HG03565 (cell line): ENCODE results near the gene ANP32E.
A peak's percentile ranks its signal among the peaks of the same experiment; 100 is the strongest.
"Not testable (repeated sequence)": the region's sequence is repeated elsewhere in the genome, so short reads cannot be mapped to it uniquely, and the experiment has no call there.

Experiments
- ATAC-seq: cut with Tn5 transposase; IDR thresholded peaks from one replicate; pipeline ENCODE4 v1.9.1; 2021; ENCODE audit warnings: mild to moderate bottlenecking, moderate library complexity; ENCODE audit not compliant: unreplicated experiment

ANP32E gene

GRCh38 chr1:150214099-150214756 is 21.7 kb downstream of the ANP32E start:
- not testable (repeated sequence) for ATAC-seq

- ATAC-seq = peak; percentile 81
Measured at GRCh38 chr1:150213170-150214098, 22.5 kb downstream of the ANP32E start.

GRCh38 chr1:150212070-150212469 is 23.8 kb downstream of the ANP32E start:
- no peak for ATAC-seq

- ATAC-seq = no peak
Measured at GRCh38 chr1:150210706-150211105, 25.2 kb downstream of the ANP32E start.

- ATAC-seq = no peak
Measured at GRCh38 chr1:150210091-150210490, 25.8 kb downstream of the ANP32E start.

- ATAC-seq = not testable (repeated sequence)
Measured at GRCh38 chr1:150208460-150208859, 27.5 kb downstream of the ANP32E start.

- ATAC-seq = no peak
Measured at GRCh38 chr1:150207281-150207971, 28.5 kb downstream of the ANP32E start.

- ATAC-seq = no peak
Measured at GRCh38 chr1:150196417-150196816, 39.5 kb downstream of the ANP32E start.

- ATAC-seq = no peak
Measured at GRCh38 chr1:150194381-150195031, 41.4 kb downstream of the ANP32E start.

- no peak for ATAC-seq
Measured at GRCh38 chr1:150192012-150192411, 43.9 kb downstream of the ANP32E start.

- ATAC-seq = no peak
Measured at GRCh38 chr1:150187560-150187931, 48.4 kb downstream of the ANP32E start.

GRCh38 chr1:150186789-150187559 is 48.9 kb downstream of the ANP32E start:
- no peak for ATAC-seq

GRCh38 chr1:150186438-150186788 is 49.5 kb downstream of the ANP32E start:
- ATAC-seq = not testable (repeated sequence)

GRCh38 chr1:150185481-150185880 is 50.4 kb downstream of the ANP32E start:
- ATAC-seq = no peak

- no peak for ATAC-seq
Measured at GRCh38 chr1:150183061-150183460, 52.9 kb downstream of the ANP32E start.

GRCh38 chr1:150182247-150182646 is 53.7 kb downstream of the ANP32E start:
- ATAC-seq = no peak

GRCh38 chr1:150180474-150180873 is 55.4 kb downstream of the ANP32E start:
- no peak for ATAC-seq

- ATAC-seq = no peak
Measured at GRCh38 chr1:150179867-150180266, 56.0 kb downstream of the ANP32E start.

GRCh38 chr1:150178548-150178947 is 57.4 kb downstream of the ANP32E start:
- no peak for ATAC-seq

GRCh38 chr1:150176593-150176992 is 59.3 kb downstream of the ANP32E start:
- ATAC-seq = no peak
